HG03066 (cell line): Measurements from ENCODE around the gene ARMC10.
"Not testable (repeated sequence)": the region's sequence is repeated elsewhere in the genome, so short reads cannot be mapped to it uniquely, and the experiment has no call there.

ENCODE experiments used
- ATAC-seq: cut with Tn5 transposase; IDR thresholded peaks from one replicate; pipeline ENCODE4 v1.9.1; 2021; ENCODE audit warnings: low read depth; ENCODE audit not compliant: unreplicated experiment

Gene ARMC10

DNA sequence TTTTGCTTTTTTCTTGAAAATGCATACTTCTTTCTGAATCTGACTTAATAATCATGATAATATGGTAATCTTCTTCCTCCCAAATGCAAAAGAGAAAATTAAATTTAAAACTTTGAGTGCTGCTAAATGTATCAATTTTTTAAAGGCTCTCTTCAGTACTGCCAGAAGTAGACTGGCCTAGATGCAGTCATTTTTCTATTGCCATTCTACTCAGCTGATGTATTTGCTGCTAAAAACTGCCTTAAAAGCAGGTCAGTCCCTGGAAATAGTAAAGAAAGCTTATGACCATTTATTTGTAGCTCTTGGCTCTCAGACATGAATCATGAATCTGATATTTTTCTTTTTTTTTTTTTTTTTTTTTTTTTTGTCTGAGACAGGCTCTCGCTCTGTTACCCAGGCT lies 45.4 kb downstream of the ARMC10 start:
- ATAC-seq = no peak

DNA sequence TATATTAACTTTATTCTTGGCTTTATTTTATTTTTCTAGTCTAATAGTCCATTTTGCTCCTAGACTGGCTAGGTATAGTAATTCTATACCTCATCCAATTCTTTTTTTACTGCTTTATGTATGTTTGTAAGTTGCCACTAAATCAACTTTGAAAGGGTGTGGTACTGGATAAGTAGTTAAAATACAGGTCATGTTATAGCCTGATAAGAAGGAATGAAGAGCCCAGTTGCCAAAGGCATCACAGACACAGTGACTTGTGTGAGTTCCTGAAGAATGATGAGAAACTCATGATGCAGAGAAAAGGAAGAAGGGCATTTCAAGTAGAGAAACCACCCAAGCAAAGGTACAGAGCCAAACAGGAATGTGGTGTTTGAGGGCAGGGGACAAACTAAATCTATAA lies 46.7 kb downstream of the ARMC10 start:
- no peak for ATAC-seq

- ATAC-seq = no peak
Measured at GRCh38 chr7:103123529-103123928, 48.6 kb downstream of the ARMC10 start.

GRCh38 chr7:103124429-103124979 lies 49.6 kb downstream of the ARMC10 start:
- ATAC-seq = no peak

- no peak for ATAC-seq
Measured at GRCh38 chr7:103127006-103127405, 52.1 kb downstream of the ARMC10 start.

DNA sequence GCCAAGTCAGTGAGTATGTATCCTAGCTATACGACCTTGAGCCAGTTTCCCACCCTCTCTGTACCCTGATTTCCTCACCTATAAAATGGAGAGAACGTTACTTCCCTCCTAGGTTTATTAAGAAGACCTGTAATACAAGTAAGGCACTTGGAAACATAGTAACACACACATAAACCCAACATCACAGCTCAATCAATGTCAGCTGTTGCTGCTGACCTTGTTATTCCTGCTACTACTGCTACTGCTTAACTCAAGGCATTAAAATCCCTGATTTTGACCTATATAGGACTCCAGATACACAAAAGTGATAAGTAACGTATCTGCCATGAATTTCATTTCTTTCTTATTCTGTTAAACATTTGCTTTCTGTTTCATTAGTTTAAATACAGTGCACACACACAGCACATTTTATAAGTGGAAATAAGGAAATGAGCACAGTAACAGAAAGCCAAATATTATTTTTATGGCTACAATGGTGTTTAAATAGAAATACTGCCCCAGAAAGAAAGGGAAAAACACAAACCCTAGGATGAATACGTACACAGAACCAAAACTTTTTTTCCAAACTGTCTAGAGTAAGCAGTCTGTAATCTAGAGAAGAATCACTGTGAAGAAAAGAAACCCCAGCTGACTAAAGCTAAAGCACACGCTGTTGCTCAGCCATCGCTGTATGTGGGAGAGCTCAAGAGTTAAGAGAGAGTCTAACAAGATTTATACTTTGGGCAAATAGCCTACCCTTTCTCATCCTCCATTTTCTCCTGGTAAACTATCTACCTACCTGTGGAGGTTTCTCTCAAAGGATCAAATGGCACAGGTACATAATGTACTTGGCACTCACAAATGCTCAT lies 55.0 kb downstream of the ARMC10 start:
- no peak for ATAC-seq

GRCh38 chr7:103130901-103131624 lies 56.1 kb downstream of the ARMC10 start:
- ATAC-seq = no peak

DNA sequence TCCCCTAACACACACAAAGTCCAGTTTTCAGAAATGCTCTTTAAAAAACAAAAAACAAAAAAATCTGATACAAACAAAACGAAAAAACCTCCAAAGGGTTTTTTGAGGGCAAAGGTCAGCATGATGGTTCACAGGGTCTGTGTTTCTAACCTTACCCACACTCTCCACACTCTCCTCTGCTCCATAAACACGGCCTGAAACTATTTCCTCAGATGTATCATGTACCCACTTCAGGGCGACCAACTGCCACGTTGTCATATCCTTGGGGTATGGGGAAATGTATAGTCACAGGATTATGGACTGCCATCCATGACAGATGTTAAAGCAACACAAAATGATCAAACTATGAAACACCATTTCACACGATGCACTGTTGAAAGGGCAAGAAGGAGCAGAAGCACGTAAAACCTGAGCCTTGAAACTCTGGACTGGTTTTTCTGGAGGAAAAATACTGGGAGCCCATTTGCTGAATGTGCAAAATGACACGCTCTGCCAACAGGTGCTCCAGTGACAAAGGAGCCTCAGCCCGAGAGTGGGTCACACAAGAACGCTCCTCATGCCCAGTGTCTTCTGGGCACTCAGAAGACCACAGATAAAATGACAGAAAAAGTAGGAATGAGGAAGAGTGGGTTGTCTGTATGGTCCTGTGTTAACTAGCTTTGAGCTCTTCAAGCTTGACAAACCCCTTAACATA lies 58.2 kb downstream of the ARMC10 start:
- ATAC-seq = no peak

DNA sequence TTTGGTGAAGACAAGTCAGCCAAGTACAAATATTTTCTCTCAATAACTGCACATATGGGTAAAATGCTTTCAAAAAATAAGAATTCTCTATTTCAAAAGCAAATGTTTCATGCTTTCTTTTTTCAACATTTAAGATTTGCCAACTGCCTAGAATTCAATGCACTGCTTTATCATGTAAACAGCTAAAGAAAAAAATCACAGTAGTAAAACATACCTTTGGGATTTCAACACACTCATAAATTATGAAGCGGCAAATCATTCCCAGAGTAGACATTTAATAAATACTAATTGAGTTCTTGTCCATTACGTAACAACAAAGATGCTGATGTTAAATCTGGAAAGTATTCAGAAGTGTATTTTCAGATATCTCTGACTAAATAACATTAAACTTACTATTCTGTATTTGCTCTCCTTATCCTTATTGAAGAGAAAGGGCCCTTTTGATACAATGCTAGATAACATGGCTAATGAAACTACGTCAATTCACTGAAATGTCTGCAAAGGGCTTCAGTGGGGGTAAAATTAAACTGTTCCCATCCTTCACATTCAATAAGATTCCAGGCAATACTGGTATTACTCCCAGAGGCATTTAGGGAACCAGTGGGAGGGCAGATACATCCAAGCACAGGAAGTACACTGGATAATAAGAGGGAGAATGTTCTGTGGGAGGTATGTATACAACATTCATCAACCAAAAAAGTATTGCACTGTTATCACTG lies 60.1 kb downstream of the ARMC10 start:
- no peak for ATAC-seq

- no peak for ATAC-seq
Measured at GRCh38 chr7:103140061-103140460, 65.1 kb downstream of the ARMC10 start.

DNA sequence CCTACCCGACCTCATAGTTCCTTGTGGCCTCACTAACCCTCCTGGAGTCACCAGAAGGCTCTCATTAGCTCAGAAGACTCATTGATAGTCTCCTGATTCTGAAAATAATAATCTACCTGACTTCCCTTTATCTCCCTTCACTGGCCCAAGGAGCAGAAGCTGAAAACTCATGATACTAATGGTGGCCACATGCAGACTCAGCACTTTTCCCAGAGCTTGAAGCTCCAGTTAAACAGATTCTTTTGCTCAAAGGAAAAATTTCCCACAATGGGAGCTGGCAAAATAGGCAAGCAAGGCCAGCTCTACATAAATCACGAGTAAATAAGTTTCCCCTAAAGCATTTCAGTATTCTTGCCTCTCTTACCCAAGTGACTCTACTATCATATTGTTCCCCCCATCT lies 65.7 kb downstream of the ARMC10 start:
- no peak for ATAC-seq

GRCh38 chr7:103141753-103142404 lies 66.9 kb downstream of the ARMC10 start:
- no peak for ATAC-seq

- ATAC-seq = no peak
Measured at GRCh38 chr7:103142494-103142893, 67.6 kb downstream of the ARMC10 start.

DNA sequence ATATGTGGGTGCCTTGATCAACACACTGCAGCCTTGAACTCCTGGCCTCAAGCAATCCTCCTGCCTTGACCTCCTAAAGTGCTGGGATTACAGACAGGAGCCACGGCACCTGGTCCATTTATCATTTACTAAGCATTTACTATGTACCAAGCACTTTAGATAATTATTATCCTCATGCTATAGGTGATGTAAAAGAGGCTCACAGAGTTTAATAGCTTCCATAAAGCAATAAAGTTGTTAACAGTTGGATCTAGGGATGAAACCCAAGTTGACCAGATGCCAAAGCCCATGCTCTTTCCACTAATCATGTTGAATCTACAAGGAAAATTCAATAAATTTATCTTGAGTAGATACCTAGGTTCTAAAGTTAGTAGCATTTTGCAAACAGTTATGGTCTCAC lies 68.9 kb downstream of the ARMC10 start:
- ATAC-seq = no peak

DNA sequence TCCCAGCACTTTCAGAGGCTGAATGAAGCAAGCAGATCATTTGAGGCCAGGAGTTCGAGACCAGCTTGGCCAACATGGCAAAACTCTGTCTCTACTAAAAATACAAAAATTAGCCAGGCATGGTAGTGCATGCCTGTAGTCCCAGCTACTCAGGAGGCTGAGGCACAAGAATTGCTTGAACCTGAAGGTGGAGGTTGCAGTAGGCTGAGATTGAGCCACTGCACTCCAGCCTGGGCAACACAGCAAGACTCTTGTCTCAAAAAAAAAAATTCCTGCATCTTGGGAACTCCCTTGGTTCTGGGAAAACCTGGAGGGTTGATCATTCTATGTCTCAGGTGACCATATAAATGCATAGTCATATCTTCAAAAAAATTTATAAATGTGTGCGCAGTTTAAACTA lies 69.8 kb downstream of the ARMC10 start:
- ATAC-seq = not testable (repeated sequence)

GRCh38 chr7:103148131-103148993 lies 73.4 kb downstream of the ARMC10 start:
- ATAC-seq = no peak
